GM18499 (cell line): ENCODE data around the gene ERAS.

Source experiments
- ATAC-seq: cut with Tn5 transposase; IDR thresholded peaks from one replicate; pipeline ENCODE4 v1.9.1; 2021; ENCODE audit warnings: moderate number of reproducible peaks; ENCODE audit not compliant: insufficient read depth, unreplicated experiment

Gene ERAS, protein sequence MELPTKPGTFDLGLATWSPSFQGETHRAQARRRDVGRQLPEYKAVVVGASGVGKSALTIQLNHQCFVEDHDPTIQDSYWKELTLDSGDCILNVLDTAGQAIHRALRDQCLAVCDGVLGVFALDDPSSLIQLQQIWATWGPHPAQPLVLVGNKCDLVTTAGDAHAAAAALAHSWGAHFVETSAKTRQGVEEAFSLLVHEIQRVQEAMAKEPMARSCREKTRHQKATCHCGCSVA

GRCh38 chrX:48826135-48826875 is at the start of gene ERAS:
ERAS (plus strand) TSS chrX:48826513; CDS start chrX:48829124, 2,611 bp downstream.
- no peak for ATAC-seq

- ATAC-seq = no peak
Observed at GRCh38 chrX:48776818-48777439, 49.4 kb upstream of the ERAS start.

- no peak for ATAC-seq
Observed at GRCh38 chrX:48779399-48779798, 46.9 kb upstream of the ERAS start.

- no peak for ATAC-seq
Observed at GRCh38 chrX:48781705-48782104, 44.6 kb upstream of the ERAS start.

GRCh38 chrX:48782216-48782615 is 44.1 kb upstream of the ERAS start:
- ATAC-seq = no peak

GRCh38 chrX:48782795-48783194 is 43.5 kb upstream of the ERAS start:
- no peak for ATAC-seq

GRCh38 chrX:48784726-48785125 is 41.6 kb upstream of the ERAS start:
- ATAC-seq = no peak

GRCh38 chrX:48785186-48785539 is 41.1 kb upstream of the ERAS start:
- ATAC-seq = no peak

DNA sequence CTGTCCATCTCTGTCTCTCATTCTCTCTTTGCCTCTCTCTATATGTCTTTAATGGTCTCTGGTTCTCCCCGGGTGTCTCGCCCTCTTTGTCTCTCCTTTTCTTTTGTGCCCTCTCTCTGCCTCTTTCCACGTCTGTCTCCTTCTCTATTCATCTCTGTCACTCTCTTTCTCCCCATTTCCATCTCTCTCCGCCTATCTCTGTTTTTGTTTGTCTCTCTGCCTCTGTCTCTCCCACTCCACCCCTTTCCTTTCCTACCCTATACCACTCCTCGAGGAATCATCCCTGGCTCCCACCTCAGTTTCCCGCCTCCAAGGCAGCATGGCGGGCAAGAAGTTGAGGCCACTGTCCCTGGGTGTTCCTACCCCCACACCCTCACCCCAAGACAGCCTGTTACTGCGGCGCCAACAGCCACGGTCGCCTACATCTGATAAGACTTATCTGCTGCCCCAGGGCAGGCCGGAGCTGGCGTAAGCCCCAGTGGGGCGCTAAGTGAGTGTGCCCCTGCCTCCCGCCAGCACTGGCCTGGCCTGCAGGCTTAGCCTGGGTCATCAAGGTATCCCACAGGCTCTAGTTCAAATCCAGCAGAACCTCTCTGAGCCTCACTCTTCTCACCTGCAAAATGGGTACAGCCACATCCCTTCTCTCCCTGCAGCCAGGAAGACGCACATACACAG is 40.6 kb upstream of the ERAS start:
- no peak for ATAC-seq

DNA sequence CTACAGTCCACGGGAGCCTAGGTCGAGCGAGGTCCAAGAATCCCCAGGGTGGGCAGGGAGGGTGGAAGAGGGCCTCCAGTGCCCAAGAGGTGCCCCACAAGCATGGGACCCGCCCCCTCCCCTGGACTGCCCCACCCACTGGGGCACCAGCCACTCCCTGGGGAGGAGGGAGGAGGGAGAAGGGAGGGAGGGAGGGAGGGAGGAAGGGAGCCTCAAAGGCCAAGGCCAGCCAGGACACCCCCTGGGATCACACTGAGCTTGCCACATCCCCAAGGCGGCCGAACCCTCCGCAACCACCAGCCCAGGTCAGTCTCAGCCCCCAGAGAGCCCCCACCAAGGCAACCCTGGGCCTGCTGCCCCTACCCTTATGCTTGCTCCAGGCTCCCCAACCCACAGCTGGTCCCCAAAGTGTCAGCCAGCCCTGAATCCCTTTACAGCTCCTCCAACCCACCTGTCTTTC is 39.9 kb upstream of the ERAS start, which contains the start of gene GATA1:
GATA1 (plus strand) TSS at position 250 of the 460 bp plus-strand sequence. CDS start 4,520 bp downstream, outside the sequence.
- no peak for ATAC-seq

DNA sequence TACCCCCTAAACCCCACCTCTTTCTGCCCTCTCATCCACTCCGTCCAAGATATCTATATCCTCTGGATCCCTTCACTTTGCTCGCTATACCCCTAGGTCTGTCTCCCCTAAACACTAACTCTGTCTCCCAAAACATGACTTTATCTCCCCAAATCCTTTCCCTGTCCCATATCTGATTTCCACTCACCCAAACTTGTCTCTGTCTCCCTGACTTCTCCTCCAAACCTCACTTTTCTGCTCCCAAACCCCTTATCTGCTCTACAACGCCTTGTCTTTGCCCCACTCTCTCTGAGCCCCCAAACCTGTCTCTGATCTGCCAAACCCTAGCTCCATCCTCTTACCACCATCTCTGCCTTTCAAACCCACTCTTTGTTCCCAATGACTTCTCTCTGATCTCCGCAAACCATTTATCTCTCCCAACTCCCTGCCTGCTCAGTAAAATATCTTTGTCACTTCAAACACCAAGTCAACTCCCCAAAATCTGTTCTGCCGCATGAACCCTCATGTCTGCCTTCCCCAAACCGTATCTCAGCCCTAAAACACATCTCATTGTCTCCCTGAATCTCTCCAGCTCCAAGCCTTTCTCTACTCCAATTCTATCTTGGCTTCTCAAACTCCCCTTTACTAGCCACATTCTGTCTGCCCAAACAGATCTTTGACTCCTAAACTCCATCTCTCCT is 39.3 kb upstream of the ERAS start:
- no peak for ATAC-seq

- ATAC-seq = no peak
Observed at GRCh38 chrX:48787505-48788443, 38.5 kb upstream of the ERAS start.

DNA sequence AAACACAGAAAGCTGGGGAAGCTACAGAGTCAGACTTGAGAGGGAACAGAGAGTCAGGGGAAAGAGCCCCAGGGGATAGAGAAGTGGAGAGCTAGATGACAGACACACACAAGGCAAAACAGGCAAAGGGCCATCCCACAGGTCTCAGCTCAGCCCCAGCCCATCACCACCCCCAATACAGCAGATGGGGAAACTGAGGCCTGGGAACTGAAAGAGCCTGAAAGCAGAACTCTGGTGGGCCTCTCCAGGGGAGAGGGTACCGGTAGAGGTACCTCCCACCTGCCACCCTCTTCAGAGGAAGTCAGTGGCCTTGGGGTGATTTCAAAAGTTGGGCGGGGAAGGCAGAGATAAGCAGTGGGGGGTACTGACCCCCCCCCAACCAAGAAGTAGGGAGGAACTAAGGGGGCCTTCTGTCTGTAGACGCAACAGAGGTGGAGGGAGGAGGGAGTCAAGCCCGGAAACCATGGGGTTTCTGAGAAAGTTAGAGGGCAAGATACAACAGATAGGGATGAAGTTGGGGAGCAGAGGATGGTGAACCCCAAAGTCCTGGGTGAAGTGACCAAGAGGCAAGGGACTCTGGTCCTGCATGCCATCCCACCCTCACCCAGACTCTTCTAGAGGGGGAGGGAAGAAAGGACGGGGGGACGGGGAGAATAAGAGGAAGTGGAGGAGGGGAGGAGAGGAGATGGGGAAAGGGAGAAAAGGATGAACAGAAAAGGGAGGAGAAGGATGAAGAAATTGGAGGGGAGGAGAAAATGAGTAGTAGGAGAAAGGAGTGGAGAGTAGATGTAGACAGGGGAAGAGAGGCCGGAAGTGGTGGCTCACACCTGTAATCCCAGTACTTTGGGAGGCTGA is 36.7 kb upstream of the ERAS start:
- ATAC-seq = no peak

DNA sequence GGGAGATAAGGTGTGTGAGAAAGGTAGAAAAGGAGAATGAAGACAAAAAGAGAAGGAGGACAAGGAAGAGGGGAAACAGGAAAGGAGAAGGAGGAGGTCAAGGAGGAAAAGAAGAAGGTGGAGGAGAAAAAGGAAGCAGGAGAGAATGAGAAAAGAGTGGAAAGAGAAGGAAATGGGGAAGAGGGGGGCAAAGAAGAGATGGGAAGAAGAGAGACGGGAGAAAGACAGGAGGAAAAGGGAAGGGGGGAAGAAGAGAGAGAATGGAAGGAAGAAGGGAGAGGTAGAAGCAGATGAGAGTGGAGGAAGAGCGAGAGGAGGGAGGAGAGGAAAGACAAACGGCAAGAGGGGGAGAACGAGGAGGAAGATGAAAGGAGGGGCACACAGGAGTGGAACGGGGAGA is 35.8 kb upstream of the ERAS start:
- no peak for ATAC-seq

- no peak for ATAC-seq
Observed at GRCh38 chrX:48791063-48791820, 35.1 kb upstream of the ERAS start.

DNA sequence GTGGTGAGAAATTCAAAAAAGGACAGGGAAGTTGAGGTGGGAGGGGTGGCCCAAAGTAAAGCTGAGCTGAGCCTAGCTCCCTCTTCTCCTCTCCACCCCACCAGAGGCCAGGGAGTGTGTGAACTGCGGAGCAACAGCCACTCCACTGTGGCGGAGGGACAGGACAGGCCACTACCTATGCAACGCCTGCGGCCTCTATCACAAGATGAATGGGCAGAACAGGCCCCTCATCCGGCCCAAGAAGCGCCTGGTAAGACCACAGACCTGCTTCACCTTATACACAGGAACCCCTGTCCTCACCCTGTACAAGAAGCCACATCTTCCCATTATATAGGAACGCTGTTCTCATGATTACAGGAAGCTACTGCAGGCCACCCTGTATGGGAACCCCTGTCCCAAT is 34.1 kb upstream of the ERAS start:
- no peak for ATAC-seq

- no peak for ATAC-seq
Observed at GRCh38 chrX:48793935-48794334, 32.4 kb upstream of the ERAS start.
